ENCODE data around the gene PPP2R3A. TPM values are rescaled to one million over a fixed set of nuclear protein-coding genes. Genes with fewer than 3 reads are reported as not detected.

Gene PPP2R3A
- total and polyA plus RNA-seq, 2 donors (not counting 3 experiments of a cell fraction or from before 2014, with no cell fraction given) = 3.3 to 14.6 TPM

- H3K36me3 ChIP-seq (ENCODE audit: control insufficient read depth in 2 of 2, extremely low read depth in 1 of 2, insufficient read depth in 2 of 2, low read length in 2 of 2) = peaks cover 0 to 9% of the 10 kb centered on the region in 2 experiments
- intact Hi-C loops (cut with micrococcal nuclease) = loop anchor here (1.0 kb wide), 4 partner anchors 76 to 1247 kb away; partner anchors contain the start of gene EPHB1
- H3K27ac ChIP-seq (ENCODE audit: insufficient read depth, low read depth, low read length) = no peak overlapping the region
- DNase-seq (ENCODE audit: low read depth, low spot score) (peak; percentile 67), FAIRE-seq (no peak)
- H3K9me1 ChIP-seq (replicated peaks; ENCODE audit: control insufficient read depth, extremely low read depth, insufficient read depth, low read length) = no peaks in the 10 kb centered on the region
- H3K79me2 ChIP-seq (ENCODE audit: control insufficient read depth, insufficient read depth, low read length) = no peaks in the 10 kb centered on the region
- TF ChIP-seq EZH2 (IDR thresholded peaks at IDR 0.05; ENCODE audit: borderline replicate concordance, low read depth, low read length, severe bottlenecking) (no peak), MYC (IDR thresholded peaks at IDR 0.05; ENCODE audit: low read depth, low read length) (no peak), CTCF (IDR thresholded peaks at IDR 0.05; ENCODE audit: extremely low read depth in 1 of 2, insufficient read depth in 1 of 2, low read depth in 1 of 2, low read length in 2 of 2) (peak; percentile 23 to 50)
- no peak overlapping the region for H3K4me3 ChIP-seq (replicated peaks in 1 of 3; ENCODE audit: insufficient read depth in 1 of 3, low read depth in 1 of 3, low read length in 3 of 3)
- ChIA-PET POLR2A (interaction anchor here (1.0 to 1.8 kb wide), 2 partner anchors 76 to 127 kb away, joined by 3 to 7 read pairs; no protein-coding TSS in a partner anchor), CTCF (interaction anchor here (0.5 to 7.2 kb wide), 50 partner anchors 8 to 1441 kb away, joined by 3 to 280 read pairs (median 5); partner anchors contain the start of genes EPHB1 and PPP2R3A)
- no peaks in the 10 kb centered on the region for H4K20me1 ChIP-seq (replicated peaks; ENCODE audit: control insufficient read depth, extremely low read depth, insufficient read depth, low read length)
- no peaks in the 10 kb centered on the region for H3K9me3 ChIP-seq (replicated peaks; ENCODE audit: control insufficient read depth, insufficient read depth, low read length)
- no TSS peak for BruUV-seq (replicated peaks)
- dilution Hi-C loops (cut with MboI; ENCODE audit: extremely low pct_ligation_motif_present, low sequenced_read_pairs) = no loop called here
- H3K27me3 ChIP-seq (ENCODE audit: control insufficient read depth in 2 of 2, insufficient read depth in 2 of 2, low read length in 2 of 2) = no peaks in the 10 kb centered on the region
- H3K4me2 ChIP-seq (ENCODE audit: insufficient read depth, low read length) = no peak overlapping the region
- no peak overlapping the region for H3K9ac ChIP-seq (replicated peaks; ENCODE audit: extremely low read depth, insufficient read depth, low read length)
- H3K4me1 ChIP-seq (ENCODE audit: control insufficient read depth, extremely low read depth, insufficient read depth, low read length) = no peaks in the 10 kb centered on the region
- no peak overlapping the region for H2AFZ ChIP-seq (ENCODE audit: low read depth, low read length)
Measured at GRCh38 chr3:136042608-136043221, 77.2 kb downstream of the PPP2R3A start.

All from endothelial cell of umbilical vein (primary cell).